Liver (tissue), 3 donors: ENCODE measurements around the gene UMODL1.

Experiments used
- CTCF ChIP-seq: fragments of 150-350 bp; IDR thresholded peaks from 2 replicates; pipeline ENCODE4 v1.5.1; 2017; ENCODE audit warnings: improper control_type of control experiment, low read depth, low read length; ENCODE audit not compliant: missing input control
- EGR1 ChIP-seq, 2 donors: IDR thresholded peaks; 2 replicates each; pipeline ENCODE4 v1.6.1; 2016 to 2018; ENCODE audit warnings: antibody characterized with exemption in 2 of 2, low read depth in 2 of 2
- GABPA ChIP-seq, 2 donors: IDR thresholded peaks in 1 of 2; conservative IDR thresholded peaks in 1 of 2; 2 replicates each; pipeline ENCODE4 v1.6.1; 2016; ENCODE audit warnings: antibody characterized with exemption in 2 of 2, mild to moderate bottlenecking in 1 of 2, moderate library complexity in 1 of 2
- JUND ChIP-seq, 2 donors: IDR thresholded peaks; 2 replicates each; pipeline ENCODE4 v1.6.1; 2016; ENCODE audit warnings: antibody characterized with exemption in 2 of 2
- MAX ChIP-seq: IDR thresholded peaks from 2 replicates; pipeline ENCODE4 v1.6.1; 2016; ENCODE audit warnings: antibody characterized with exemption
- donor health status: healthy.
- donor health status: healthy.

- no peak for TF ChIP-seq GABPA (IDR thresholded peaks at IDR 0.05 in 1 of 2, conservative IDR thresholded peaks at IDR 0.05 in 1 of 2)
- TF ChIP-seq CTCF: no peak
- no peak for TF ChIP-seq MAX
- TF ChIP-seq JUND (IDR thresholded peaks at IDR 0.05): no peak
- TF ChIP-seq EGR1 (IDR thresholded peaks at IDR 0.05; ENCODE audit: low read depth in 2 of 2): no peak
Measured at GRCh38 chr21:42038826-42039425, 32.2 kb upstream of the UMODL1 start.
